Suprapubic skin (tissue), 3 donors: ENCODE results near the gene LRPPRC.

ENCODE experiments used
- CTCF ChIP-seq, 2 donors: fragments of 200-600 bp in 1 of 2; fragments of 450-650 bp in 1 of 2; sonication (generic) in 1 of 2; IDR thresholded peaks; one replicate each; pipeline ENCODE4 v1.5.1; 2016 to 2019; ENCODE audit warnings: antibody characterized with exemption in 2 of 2, mild to moderate bottlenecking in 1 of 2, moderate library complexity in 1 of 2
- EP300 ChIP-seq: sonication (generic); formaldehyde crosslinking; IDR thresholded peaks from one replicate; pipeline ENCODE4 v1.6.1; 2017; ENCODE audit warnings: antibody characterized with exemption
- POLR2A ChIP-seq, 2 donors: fragments of 450-650 bp; IDR thresholded peaks; one replicate each; pipeline ENCODE4 v1.6.1; 2017; ENCODE audit warnings: antibody characterized with exemption in 2 of 2, mild to moderate bottlenecking in 2 of 2, moderate library complexity in 2 of 2

- TF ChIP-seq CTCF (IDR thresholded peaks at IDR 0.05) = no peak
- TF ChIP-seq POLR2A (IDR thresholded peaks at IDR 0.05) = no peak
- no peak for TF ChIP-seq EP300
Measured at GRCh38 chr2:43846140-43846793, 149.5 kb downstream of the LRPPRC start.
